HUDEP-2 (cell line): ENCODE measurements around the gene BUB1.
"Not testable (repeated sequence)": the region's sequence is repeated elsewhere in the genome, so short reads cannot be mapped to it uniquely, and the experiment has no call there.

Source experiments
- DNase-seq, 76 experiments: peaks; one replicate each; lab custom pipeline; 2025; ENCODE audit not compliant: unreplicated experiment in 76 of 76; lab: John Stamatoyannopoulos, UW

BUB1 gene

GRCh38 chr2:110660558-110660957 is 17.3 kb downstream of the BUB1 start:
- DNase-seq = no peak

GRCh38 chr2:110659248-110659647 is 18.6 kb downstream of the BUB1 start:
- DNase-seq = no peak

GRCh38 chr2:110657724-110658305 is 20.0 kb downstream of the BUB1 start:
- DNase-seq = no peak

GRCh38 chr2:110655701-110656100 is 22.2 kb downstream of the BUB1 start:
- no peak for DNase-seq

GRCh38 chr2:110653861-110654260 is 24.0 kb downstream of the BUB1 start:
- no peak for DNase-seq

GRCh38 chr2:110650346-110650745 is 27.5 kb downstream of the BUB1 start:
- DNase-seq = no peak

GRCh38 chr2:110647777-110648176 is 30.1 kb downstream of the BUB1 start:
- DNase-seq = no peak

GRCh38 chr2:110645616-110646015 is 32.2 kb downstream of the BUB1 start:
- DNase-seq = no peak

GRCh38 chr2:110644357-110644756 is 33.5 kb downstream of the BUB1 start:
- DNase-seq = no peak

GRCh38 chr2:110642360-110642759 is 35.5 kb downstream of the BUB1 start:
- no peak for DNase-seq

GRCh38 chr2:110639972-110640371 is 37.9 kb downstream of the BUB1 start:
- DNase-seq = no peak

GRCh38 chr2:110638952-110639695 is 38.7 kb downstream of the BUB1 start:
- DNase-seq = no peak

- no peak for DNase-seq
These were observed 39.9 kb downstream of the BUB1 start for GRCh38 chr2:110638004-110638403.

GRCh38 chr2:110637093-110637492 is 40.8 kb downstream of the BUB1 start:
- no peak for DNase-seq

- DNase-seq = not testable (repeated sequence)
These were observed 41.8 kb downstream of the BUB1 start for GRCh38 chr2:110635949-110636628.

GRCh38 chr2:110627348-110627747 is 50.5 kb downstream of the BUB1 start:
- DNase-seq = not testable (repeated sequence)

GRCh38 chr2:110619326-110619939 is 58.4 kb downstream of the BUB1 start:
- DNase-seq = not testable (repeated sequence)

GRCh38 chr2:110613927-110614326 is 63.9 kb downstream of the BUB1 start:
- DNase-seq = not testable (repeated sequence)

- DNase-seq = not testable (repeated sequence)
These were observed 67.1 kb downstream of the BUB1 start for GRCh38 chr2:110610613-110611250.

- DNase-seq = not testable (repeated sequence)
These were observed 67.8 kb downstream of the BUB1 start for GRCh38 chr2:110609843-110610612.
